Measurements from ENCODE around the gene CDHR2.
"Not testable (repeated sequence)": the region's sequence is repeated elsewhere in the genome, so short reads cannot be mapped to it uniquely, and the experiment has no call there.

Gene CDHR2

DNA sequence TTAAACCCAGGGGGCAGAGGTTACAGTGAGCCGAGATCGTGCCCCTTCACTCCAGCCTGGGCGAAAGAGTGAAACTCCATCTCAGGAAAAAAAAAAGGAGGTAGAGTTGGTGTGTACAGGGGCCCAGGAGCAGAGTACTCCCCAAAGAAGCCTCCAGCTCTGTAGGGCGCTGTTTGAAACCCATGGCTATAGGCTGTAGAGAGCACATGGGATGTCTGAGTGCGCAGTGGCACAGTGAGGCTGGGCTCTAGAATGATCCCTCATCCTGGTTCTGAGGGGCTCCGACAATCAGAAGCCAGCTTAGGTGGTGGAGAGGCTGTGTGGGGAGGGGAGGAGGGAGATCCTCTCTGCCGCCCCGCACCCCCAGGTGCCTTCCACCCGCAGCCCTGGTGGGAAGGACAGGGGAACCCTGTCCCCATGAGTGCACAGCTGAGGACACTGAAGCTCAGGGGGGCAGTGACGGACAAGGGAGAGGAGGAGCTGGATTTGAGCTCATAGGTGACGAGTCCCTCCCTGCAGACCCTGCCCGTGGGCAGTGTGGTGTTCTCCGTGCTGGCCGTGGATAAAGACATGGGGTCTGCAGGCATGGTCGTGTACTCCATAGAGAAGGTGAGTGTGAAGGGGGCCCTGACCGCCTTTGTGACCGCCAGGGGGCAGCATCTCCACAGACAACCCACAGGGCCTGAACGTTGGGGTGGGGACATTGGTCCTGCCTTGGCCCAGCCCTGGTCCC lies 24.6 kb downstream of the CDHR2 start:
- peak; percentile 12 to 59 for DNase-seq

DNA sequence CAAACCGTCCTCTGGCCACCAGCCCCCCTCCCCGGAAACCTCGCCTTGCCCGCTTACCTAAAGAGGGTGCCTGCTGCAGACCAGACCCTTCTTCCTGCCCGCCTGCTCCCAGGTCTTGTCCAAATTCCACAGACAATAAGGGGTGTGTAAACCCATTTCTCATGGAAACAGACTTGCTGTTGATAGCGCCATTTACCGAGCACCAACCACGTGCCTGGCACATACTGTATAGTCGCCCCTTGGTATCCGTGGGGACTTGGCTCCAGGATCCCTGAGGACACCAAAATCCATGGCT lies 25.1 kb downstream of the CDHR2 start:
- DNase-seq = no peak

DNA sequence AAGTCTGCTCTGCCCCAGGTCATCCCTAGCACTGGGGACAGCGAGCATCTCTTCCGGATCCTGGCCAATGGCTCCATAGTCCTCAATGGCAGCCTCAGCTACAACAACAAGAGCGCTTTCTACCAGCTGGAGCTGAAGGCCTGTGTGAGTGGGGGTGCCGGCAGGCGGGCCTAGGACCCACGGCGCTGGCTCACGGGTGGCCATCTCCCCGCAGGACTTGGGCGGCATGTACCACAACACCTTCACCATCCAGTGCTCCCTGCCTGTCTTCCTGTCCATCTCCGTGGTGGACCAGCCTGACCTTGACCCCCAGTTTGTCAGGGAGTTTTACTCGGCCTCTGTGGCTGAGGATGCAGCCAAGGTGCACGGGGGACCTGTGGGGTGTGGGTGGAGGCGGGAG lies 25.9 kb downstream of the CDHR2 start:
- DNase-seq = no peak

DNA sequence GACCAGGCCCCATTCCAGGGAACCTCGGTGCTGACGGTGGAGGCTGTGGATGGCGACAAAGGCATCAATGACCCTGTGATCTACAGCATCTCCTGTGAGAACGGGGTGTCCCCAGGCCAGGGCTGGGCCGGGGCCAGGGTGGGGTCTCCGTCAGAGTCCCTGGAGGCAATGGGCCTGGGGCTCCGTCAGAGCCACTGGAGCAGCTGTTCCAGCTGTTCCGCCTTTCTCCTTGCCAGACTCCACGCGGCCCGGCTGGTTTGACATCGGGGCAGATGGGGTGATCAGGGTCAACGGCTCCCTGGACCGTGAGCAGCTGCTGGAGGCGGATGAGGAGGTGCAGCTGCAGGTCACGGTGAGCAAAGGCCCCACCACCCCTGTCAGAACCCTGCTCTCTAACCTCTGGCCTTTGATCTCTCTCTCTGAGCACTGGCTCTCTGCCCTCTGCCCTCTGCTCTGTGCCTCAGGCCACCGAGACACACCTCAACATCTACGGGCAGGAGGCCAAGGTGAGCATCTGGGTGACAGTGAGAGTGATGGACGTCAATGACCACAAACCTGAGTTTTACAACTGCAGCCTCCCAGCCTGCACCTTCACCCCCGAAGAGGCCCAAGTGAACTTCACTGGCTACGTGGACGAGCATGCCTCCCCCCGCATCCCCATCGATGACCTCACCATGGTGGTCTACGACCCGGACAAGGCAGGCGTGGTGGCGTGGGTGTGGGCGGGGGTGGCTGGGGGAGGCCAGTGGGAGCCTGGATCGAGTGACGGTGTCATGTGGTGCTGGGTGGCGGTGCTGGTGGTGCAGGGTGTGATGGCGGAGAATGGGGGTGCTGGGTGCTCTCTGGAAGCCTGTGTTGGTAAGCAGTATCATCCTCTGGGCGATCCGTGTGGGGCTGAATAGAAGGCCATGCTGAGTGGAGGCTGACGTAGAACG lies 26.6 kb downstream of the CDHR2 start:
- no peak for DNase-seq

DNA sequence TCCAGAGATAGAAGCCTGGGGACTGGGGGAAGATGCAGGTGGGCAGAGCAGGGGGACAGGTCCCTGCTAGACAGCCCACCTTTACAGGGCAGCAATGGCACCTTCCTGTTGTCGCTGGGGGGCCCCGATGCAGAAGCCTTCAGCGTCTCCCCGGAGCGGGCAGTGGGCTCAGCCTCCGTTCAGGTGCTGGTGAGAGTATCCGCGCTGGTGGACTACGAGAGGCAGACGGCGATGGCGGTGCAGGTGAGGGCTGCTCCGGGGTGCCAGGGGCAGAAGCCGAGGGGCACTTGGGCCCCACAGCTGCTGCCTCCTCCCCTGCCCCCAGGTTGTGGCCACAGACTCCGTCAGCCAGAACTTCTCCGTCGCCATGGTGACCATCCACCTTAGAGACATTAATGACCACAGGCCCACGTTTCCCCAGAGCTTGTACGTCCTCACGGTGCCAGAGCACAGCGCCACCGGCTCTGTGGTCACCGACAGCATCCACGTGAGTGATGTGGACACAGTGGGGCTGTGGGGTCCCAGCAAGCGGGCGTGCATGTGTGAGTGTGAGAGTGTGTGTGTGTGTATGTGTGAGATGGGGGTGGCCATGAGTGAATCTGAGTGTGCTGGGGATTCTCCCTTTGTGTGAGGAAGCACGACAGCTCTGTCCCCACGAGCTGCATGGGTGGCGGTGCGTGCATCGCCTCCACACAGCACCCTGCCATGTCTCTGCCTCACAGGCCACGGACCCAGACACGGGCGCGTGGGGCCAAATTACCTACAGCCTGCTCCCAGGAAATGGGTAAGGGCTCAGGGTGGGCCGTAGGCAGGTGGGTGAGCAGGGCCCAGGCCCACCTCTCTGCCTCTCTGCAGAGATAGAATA lies 28.4 kb downstream of the CDHR2 start:
- DNase-seq = no peak

DNA sequence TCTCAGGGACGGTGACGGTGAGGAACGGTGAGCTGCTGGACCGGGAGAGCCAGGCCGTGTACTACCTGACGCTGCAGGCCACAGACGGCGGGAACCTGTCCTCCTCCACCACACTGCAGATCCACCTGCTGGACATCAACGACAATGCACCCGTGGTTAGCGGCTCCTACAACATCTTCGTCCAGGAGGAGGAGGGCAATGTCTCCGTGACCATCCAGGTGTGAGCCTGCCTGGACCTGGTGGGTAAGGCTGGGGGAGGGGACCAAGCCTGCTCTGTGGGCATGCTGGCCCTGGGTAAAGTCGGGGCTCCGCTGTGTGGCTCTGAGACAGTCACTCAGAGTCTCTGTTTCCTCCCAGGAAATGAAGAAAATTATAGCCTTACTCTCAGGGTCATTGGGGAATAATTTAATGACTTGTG lies 29.3 kb downstream of the CDHR2 start:
- DNase-seq = no peak

DNA sequence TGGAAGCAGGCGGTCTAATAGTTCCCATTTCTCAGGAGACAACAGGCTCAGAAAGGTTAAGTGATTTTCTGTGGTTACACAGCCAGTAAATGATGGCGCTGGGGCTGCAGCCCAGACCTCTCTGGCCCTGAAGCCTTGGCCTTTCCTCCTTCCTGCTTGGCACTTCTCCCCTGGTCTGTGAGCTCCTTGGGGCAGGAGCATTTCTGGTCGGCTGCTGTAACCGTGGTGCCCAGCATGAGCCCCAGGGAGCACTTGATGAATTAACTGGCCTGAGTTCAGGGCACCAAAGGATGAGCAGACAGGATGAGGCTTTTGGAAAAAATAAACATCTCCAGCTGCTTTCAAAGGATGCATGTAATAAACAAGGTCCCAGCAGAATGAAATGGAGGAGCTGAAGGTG lies 30.2 kb downstream of the CDHR2 start:
- no peak for DNase-seq

DNA sequence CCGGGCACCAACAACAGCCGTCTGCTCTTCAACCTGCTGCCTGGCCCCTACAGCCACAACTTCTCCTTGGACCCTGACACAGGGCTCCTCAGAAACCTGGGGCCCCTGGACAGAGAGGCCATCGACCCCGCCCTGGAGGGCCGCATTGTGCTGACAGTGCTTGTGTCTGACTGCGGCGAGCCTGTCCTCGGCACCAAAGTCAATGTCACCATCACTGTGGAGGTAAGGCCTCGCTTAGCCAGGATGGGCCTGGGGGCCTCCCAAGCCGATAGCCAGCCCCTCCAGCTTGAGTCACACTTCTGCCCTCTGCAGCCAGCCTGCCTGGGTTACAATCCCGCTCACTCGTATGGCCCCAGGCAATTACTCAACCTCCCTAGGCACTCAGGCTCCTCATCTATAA lies 32.2 kb downstream of the CDHR2 start:
- DNase-seq = no peak

DNA sequence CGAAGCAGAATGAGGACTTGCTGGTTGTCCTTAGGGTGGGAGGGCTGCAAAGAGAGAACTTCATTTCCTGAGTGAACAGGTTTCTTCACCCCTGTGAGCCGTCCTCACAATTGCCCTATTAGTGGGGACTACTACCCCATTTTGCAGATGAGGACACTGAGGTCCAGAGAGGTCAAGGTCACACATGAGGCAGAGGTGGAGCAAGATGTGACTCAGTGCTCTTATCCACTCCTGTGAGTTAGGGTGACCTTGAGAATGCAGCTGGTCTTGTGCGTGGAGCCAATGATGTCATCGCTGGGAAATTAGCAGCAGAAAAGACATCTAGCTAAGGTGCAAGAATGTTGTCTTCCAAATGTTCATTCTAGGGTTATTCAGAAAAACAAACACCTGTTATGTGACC lies 33.9 kb downstream of the CDHR2 start:
- no peak for DNase-seq

DNA sequence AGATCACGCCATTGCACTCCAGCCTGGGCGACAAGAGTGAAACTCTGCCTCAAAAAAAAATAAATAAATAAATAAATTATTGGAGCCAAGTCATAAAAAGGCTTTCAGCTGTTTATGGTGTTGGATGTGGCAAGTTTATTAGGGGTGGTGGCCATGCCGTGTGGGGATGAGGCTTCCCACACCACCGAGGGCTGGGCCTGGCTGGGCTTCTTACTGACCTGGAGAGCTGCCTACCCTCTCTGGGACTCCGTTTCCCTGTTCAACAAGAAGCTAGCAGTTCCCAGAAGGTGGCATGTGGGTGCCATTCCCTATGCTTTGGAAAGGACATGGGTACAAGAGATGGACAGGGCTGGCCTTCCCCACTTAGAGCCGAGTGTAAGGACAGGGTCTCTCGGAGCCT lies 38.3 kb downstream of the CDHR2 start:
- DNase-seq = no peak

DNA sequence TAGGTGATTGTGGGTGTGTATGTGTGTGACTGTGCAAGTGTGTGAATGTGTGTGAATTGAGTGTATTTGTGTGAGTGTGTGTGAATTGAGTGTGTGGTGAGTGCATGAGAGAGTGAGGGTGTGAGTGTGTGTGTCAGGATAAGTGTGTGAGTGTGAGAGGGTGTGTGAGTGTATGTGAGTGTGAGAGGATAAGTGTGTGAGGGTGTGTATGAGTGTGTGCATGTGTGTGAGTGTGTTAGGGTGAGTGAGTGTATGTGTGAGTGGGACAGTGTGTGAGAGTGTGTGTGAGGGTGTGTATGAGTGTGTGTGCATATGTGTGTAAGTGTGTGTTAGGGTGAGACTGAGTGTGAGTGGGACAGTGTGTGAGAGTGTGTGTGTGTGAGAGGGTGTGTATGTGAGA lies 39.2 kb downstream of the CDHR2 start:
- DNase-seq = no peak

DNA sequence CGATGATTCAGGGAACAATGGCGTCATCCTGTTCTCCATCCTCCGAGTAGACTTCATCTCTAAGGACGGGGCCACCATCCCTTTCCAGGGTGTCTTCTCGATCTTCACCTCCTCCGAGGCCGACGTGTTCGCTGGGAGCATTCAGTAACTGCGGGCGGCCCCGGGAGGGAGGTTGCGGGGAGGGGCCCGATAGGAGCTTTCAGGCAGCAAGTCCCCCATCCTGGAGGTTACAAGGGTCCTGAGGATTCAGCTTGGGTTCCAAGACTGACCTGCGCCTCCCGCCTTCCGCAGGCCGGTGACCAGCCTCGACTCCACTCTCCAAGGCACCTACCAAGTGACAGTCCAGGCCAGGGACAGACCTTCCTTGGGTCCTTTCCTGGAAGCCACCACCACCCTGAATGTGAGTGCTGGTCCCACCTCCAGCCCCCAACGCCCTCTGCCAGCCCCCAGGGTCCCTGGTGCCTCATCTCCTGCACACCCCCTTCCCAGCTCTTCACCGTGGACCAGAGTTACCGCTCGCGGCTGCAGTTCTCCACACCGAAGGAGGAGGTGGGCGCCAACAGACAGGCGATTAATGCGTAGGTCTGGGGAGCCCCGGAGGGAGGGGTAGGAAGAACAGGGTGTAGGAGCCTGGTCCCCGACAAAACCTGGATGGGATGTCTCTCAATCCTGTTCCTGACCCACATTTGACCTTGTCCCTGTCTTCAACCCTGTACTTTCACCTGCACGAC lies 40.1 kb downstream of the CDHR2 start:
- DNase-seq = no peak

DNA sequence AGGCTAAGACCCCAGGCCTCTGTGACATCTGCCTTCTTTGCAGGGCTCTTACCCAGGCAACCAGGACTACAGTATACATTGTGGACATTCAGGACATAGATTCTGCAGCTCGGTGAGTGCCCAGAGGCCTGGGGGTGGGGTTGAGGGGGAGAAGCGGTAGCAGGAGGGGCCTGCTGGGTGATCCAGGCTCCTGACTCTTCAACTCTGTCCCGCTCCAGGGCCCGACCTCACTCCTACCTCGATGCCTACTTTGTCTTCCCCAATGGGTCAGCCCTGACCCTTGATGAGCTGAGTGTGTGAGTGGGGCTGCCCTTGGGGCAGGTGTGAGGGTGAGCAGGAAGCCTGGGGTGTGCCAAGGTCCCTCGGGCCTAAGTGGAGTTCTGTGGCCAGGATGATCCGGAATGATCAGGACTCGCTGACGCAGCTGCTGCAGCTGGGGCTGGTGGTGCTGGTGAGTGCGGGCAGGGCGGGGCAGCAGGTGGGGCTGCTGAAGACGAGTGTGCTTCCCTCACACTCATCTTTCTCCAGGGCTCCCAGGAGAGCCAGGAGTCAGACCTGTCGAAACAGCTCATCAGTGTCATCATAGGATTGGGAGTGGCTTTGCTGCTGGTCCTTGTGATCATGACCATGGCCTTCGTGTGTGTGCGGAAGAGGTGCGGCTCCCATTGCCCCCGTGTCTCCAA lies 41.0 kb downstream of the CDHR2 start:
- no peak for DNase-seq

DNA sequence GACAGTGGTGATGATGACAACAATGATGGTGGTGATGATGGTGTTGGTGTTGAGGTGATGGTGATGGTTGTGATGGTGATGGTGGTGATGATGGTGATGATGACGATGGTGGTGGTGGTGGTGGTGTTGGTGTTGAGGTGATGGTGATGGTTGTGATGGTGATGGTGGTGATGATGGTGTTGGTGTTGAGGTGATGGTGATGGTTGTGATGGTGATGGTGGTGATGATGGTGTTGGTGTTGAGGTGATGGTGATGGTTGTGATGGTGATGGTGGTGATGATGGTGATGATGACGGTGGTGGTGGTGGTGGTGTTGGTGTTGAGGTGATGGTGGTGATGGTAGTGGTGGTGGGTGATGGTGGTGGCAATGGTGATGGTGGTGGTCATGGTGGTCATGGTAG lies 42.5 kb downstream of the CDHR2 start:
- DNase-seq = not testable (repeated sequence)

DNA sequence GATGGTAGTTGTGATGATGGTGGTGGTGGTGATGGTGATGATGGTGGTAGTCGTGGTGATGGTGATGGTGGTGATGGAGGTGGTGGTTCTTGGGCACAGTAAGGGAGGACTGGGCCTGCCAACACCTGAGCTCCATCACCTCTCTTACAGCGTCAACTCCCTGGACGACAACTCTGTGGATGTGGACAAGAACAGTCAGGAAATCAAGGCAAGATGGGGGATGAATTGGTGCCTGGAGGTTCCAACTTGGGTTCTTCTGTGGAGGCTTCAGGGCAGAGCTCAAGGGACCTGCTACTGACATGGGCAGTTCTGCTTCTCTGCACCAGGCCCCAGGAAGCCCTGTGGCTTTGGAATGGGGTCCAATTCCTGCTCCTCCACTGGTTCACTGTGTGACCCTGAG lies 43.4 kb downstream of the CDHR2 start:
- no peak for DNase-seq

DNA sequence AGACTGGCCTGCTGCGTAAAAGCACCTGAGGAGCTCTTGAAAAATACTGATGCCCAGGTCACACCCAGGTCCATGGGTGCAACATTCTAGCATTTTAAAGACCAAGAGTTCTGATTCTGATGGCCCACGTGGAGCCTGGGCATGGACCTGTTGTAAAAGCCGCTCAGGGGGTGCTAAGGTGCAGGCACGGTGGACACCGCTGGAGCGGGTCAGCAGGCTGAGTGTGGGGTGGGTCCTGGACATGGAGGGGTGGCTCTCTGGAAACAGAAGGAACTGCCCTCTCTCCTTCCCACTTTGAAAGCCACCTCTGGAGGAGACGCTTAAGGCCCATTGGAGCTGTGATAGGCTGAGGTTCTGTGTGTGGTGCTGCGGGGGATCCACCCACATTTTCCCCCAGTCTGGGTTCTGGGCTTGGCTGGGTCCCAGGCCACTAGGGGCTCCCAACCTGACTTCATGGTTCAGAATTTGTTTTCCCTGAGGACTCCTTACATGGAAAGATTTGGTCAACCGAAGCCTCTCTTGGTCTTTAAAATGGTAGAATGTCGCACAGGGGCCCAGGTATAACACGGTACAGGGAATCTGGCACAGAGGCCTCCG lies 44.2 kb downstream of the CDHR2 start:
- no peak for DNase-seq

DNA sequence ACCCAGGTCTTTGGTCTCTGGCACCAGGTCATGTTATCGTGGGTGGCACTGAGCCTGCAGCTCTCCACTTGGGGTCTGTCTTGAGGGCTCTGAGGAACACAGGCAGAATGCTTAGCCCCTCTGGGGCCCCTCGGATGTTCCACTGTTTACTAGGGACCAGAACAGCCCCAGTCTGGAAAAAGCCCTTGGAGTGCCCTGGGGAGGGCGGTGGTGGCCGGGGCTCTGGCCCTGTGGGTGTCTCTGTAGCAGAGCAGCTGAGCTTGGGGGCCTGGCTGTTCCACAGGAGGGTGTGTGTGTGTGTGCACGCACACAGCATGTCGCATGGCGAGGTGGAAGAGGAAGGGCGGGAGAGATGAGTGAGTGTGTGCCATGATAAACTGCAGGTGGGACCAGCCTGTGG lies 45.4 kb downstream of the CDHR2 start:
- no peak for DNase-seq

DNA sequence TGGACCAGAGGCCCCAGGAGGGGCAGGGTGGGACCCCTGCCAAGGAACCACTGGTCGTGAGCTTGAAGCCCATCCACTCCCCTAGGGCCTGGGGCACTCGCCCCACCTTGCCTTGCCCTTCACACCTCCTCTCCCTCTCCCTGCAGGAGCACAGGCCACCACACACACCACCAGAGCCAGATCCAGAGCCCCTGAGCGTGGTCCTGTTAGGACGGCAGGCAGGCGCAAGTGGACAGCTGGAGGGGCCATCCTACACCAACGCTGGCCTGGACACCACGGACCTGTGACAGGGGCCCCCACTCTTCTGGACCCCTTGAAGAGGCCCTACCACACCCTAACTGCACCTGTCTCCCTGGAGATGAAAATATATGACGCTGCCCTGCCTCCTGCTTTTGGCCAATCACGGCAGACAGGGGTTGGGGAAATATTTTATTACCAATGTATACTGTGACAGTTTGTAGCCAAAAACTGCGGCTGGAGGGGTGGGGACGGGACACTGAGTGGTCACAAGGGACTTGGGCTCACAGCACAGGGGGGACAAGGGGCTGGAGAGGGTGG lies 46.3 kb downstream of the CDHR2 start:
- no peak for DNase-seq

DNA sequence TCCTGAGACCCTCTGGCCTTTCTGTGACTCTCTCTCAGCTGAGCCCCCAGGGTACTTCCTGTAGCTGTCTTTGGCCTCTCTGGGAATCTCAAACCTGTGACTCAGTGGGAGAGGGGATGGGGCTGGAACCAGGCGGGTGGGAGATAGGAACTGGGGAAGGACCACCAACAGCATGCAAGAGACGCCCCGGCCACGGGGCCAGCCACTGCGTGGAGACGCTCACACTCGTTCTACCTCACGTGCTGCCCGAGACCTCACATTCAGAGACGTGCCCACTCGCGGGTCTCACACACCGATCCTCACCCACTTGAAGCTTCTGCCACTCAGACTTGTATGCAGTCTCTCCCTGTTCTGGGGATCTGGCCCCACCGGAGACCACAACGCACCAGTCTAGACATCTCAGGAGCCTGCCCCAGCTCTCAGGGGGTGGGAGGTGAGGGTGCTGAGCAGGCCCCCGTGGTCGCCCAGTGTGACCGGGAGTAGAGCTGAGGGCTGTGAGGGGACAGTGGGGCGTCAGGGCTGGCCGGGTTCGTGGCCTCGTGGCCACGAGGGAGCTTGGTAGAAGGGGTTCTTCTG lies 47.0 kb downstream of the CDHR2 start:
- no peak for DNase-seq

DNA sequence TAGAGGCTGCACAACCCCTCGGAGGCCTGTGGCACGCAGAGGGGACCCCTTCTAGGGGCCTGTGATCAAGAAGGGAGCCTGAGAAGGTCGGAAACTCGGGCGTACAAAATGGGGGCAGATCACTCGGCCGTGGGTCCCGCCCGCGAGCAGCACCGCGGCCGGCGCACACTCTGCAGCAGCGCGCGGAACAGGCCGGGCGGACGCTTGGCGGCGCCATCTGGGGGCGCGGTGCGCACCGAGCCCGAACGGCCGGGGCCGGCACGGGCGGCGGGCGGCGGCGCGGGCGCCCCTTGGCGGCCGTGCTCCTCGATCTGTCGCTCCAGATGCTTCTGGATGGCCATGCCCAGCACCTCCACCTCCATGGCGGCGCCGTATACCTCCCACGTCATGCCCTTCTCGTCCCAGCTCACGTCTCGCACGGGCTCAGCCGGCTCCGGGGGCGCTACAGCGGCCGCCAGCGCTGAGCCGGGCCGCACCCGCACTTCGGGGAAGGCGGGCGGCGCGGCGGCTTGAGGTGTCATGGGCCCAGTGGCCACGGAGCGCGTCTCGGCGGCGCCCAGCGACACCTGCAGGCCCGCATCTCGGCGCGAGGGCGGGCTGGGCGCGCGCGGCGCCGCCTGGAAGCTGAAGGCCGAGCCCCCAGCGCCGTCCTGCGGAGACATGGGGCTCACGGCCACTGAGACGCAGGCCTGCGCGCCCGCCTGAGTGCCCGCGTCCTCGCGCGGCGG lies 47.7 kb downstream of the CDHR2 start:
- DNase-seq = no peak

Measured in hippocampal formation (tissue), 2 donors.